HG02938 (cell line): ENCODE results near the gene ST6GALNAC3.

Source experiments
- ATAC-seq: cut with Tn5 transposase; IDR thresholded peaks from one replicate; pipeline ENCODE4 v1.9.1; 2021; ENCODE audit warnings: mild to moderate bottlenecking, moderate library complexity; ENCODE audit not compliant: unreplicated experiment

Gene ST6GALNAC3

GRCh38 chr1:76491737-76492136 is 417.2 kb downstream of the ST6GALNAC3 start:
- no peak for ATAC-seq

- no peak for ATAC-seq
These were observed 418.3 kb downstream of the ST6GALNAC3 start for GRCh38 chr1:76492752-76493430.

- ATAC-seq: peak; percentile 84
These were observed 420.3 kb downstream of the ST6GALNAC3 start for GRCh38 chr1:76494807-76495206.

- no peak for ATAC-seq
These were observed 422.3 kb downstream of the ST6GALNAC3 start for GRCh38 chr1:76496871-76497270.

- no peak for ATAC-seq
These were observed 425.6 kb downstream of the ST6GALNAC3 start for GRCh38 chr1:76500116-76500515.

GRCh38 chr1:76501136-76501535 is 426.6 kb downstream of the ST6GALNAC3 start:
- ATAC-seq: no peak

- no peak for ATAC-seq
These were observed 427.2 kb downstream of the ST6GALNAC3 start for GRCh38 chr1:76501586-76502219.

GRCh38 chr1:76503100-76503499 is 428.6 kb downstream of the ST6GALNAC3 start:
- ATAC-seq: no peak

GRCh38 chr1:76503736-76504135 is 429.2 kb downstream of the ST6GALNAC3 start:
- no peak for ATAC-seq

GRCh38 chr1:76507376-76507775 is 432.8 kb downstream of the ST6GALNAC3 start:
- ATAC-seq: no peak

- no peak for ATAC-seq
These were observed 434.3 kb downstream of the ST6GALNAC3 start for GRCh38 chr1:76508871-76509270.

GRCh38 chr1:76510672-76511557 is 436.4 kb downstream of the ST6GALNAC3 start:
- no peak for ATAC-seq

GRCh38 chr1:76511558-76512179 is 437.1 kb downstream of the ST6GALNAC3 start:
- no peak for ATAC-seq

- ATAC-seq: no peak
These were observed 456.4 kb downstream of the ST6GALNAC3 start for GRCh38 chr1:76530953-76531352.

GRCh38 chr1:76541618-76542017 is 467.1 kb downstream of the ST6GALNAC3 start:
- no peak for ATAC-seq

- no peak for ATAC-seq
These were observed 467.8 kb downstream of the ST6GALNAC3 start for GRCh38 chr1:76542359-76542758.

GRCh38 chr1:76543495-76543894 is 468.9 kb downstream of the ST6GALNAC3 start:
- no peak for ATAC-seq

- ATAC-seq: no peak
These were observed 471.9 kb downstream of the ST6GALNAC3 start for GRCh38 chr1:76546354-76546933.

- ATAC-seq: no peak
These were observed 473.4 kb downstream of the ST6GALNAC3 start for GRCh38 chr1:76547916-76548315.

- no peak for ATAC-seq
These were observed 474.1 kb downstream of the ST6GALNAC3 start for GRCh38 chr1:76548513-76549100.
